HEK293 (cell line): ENCODE data around the gene ZNF737.
"Not testable (repeated sequence)": the region's sequence is repeated elsewhere in the genome, so short reads cannot be mapped to it uniquely, and the experiment has no call there.

Experiments
- CTCF ChIP-seq: fragments of 450-650 bp; formaldehyde crosslinking; IDR thresholded peaks from 2 replicates; pipeline ENCODE4 v1.5.1; 2016; ENCODE audit warnings: missing biosample characterization, missing genetic modification characterization
- KLF9 ChIP-seq: fragments of 450-650 bp; formaldehyde crosslinking; IDR thresholded peaks from 2 replicates; pipeline ENCODE4 v1.5.1; 2016; ENCODE audit warnings: missing biosample characterization, missing genetic modification characterization, low read depth
- ZEB2 ChIP-seq: fragments of 450-650 bp; formaldehyde crosslinking; IDR thresholded peaks from 2 replicates; pipeline ENCODE4 v1.5.1; 2016; ENCODE audit warnings: missing biosample characterization, missing genetic modification characterization
- ZNF785 ChIP-seq: fragments of 450-650 bp; formaldehyde crosslinking; IDR thresholded peaks from 2 replicates; pipeline ENCODE4 v1.5.1; 2016; ENCODE audit warnings: missing biosample characterization, missing genetic modification characterization
- TF ChIP-seq, protein P1 (sequence below): fragments of 450-650 bp; formaldehyde crosslinking; IDR thresholded peaks from 2 replicates; pipeline ENCODE4 v1.5.1; 2016; ENCODE audit warnings: missing biosample characterization, missing genetic modification characterization

- not testable (repeated sequence) for TF ChIP-seq CTCF (tag by site-specific recombination); KLF9 (tag by site-specific recombination); ZNF785; ZEB2 (tag by site-specific recombination)
- TF ChIP-seq, protein P1, sequence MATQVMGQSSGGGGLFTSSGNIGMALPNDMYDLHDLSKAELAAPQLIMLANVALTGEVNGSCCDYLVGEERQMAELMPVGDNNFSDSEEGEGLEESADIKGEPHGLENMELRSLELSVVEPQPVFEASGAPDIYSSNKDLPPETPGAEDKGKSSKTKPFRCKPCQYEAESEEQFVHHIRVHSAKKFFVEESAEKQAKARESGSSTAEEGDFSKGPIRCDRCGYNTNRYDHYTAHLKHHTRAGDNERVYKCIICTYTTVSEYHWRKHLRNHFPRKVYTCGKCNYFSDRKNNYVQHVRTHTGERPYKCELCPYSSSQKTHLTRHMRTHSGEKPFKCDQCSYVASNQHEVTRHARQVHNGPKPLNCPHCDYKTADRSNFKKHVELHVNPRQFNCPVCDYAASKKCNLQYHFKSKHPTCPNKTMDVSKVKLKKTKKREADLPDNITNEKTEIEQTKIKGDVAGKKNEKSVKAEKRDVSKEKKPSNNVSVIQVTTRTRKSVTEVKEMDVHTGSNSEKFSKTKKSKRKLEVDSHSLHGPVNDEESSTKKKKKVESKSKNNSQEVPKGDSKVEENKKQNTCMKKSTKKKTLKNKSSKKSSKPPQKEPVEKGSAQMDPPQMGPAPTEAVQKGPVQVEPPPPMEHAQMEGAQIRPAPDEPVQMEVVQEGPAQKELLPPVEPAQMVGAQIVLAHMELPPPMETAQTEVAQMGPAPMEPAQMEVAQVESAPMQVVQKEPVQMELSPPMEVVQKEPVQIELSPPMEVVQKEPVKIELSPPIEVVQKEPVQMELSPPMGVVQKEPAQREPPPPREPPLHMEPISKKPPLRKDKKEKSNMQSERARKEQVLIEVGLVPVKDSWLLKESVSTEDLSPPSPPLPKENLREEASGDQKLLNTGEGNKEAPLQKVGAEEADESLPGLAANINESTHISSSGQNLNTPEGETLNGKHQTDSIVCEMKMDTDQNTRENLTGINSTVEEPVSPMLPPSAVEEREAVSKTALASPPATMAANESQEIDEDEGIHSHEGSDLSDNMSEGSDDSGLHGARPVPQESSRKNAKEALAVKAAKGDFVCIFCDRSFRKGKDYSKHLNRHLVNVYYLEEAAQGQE (tag by site-specific recombination) = not testable (repeated sequence)
Observed at GRCh38 chr19:20544667-20545333, 20.8 kb downstream of the ZNF737 start.
